DMS 273 (cell line): ENCODE results near the gene ARHGAP42.

Experiments
- DNase-seq: peaks from one replicate; lab custom pipeline; 2025; ENCODE audit not compliant: unreplicated experiment; lab: John Stamatoyannopoulos, UW

Gene ARHGAP42

GRCh38 chr11:100830978-100831732 lies 144.1 kb downstream of the ARHGAP42 start:
- peak; percentile 80 for DNase-seq

- DNase-seq, result peak; percentile 56
Observed at GRCh38 chr11:100831929-100832494, 144.9 kb downstream of the ARHGAP42 start.

- no peak for DNase-seq
Observed at GRCh38 chr11:100832829-100833228, 145.7 kb downstream of the ARHGAP42 start.

- DNase-seq, result no peak
Observed at GRCh38 chr11:100833276-100833675, 146.2 kb downstream of the ARHGAP42 start.

- no peak for DNase-seq
Observed at GRCh38 chr11:100835854-100836253, 148.8 kb downstream of the ARHGAP42 start.

- DNase-seq, result no peak
Observed at GRCh38 chr11:100837311-100837710, 150.2 kb downstream of the ARHGAP42 start.

- no peak for DNase-seq
Observed at GRCh38 chr11:100841711-100842407, 154.8 kb downstream of the ARHGAP42 start.

GRCh38 chr11:100847696-100848216 lies 160.7 kb downstream of the ARHGAP42 start:
- DNase-seq, result no peak

- peak; percentile 51 for DNase-seq
Observed at GRCh38 chr11:100849009-100849900, 162.2 kb downstream of the ARHGAP42 start.

GRCh38 chr11:100849901-100850235 lies 162.8 kb downstream of the ARHGAP42 start:
- no peak for DNase-seq

GRCh38 chr11:100851147-100851546 lies 164.1 kb downstream of the ARHGAP42 start:
- DNase-seq, result no peak

GRCh38 chr11:100851584-100852152 lies 164.6 kb downstream of the ARHGAP42 start:
- DNase-seq, result no peak

- DNase-seq, result peak; percentile 71
Observed at GRCh38 chr11:100855466-100856067, 168.5 kb downstream of the ARHGAP42 start.

- no peak for DNase-seq
Observed at GRCh38 chr11:100857236-100858005, 170.3 kb downstream of the ARHGAP42 start.

GRCh38 chr11:100860318-100861155 lies 173.4 kb downstream of the ARHGAP42 start:
- no peak for DNase-seq

- no peak for DNase-seq
Observed at GRCh38 chr11:100861212-100861611, 174.1 kb downstream of the ARHGAP42 start.

- DNase-seq, result peak; percentile 11
Observed at GRCh38 chr11:100863080-100863581, 176.0 kb downstream of the ARHGAP42 start.

- no peak for DNase-seq
Observed at GRCh38 chr11:100865443-100866065, 178.5 kb downstream of the ARHGAP42 start.
